Left lung (tissue), 10 donors: ENCODE measurements around the gene CCDC33. TPM values are rescaled to one million over a fixed set of nuclear protein-coding genes. Genes with fewer than 3 reads are reported as not detected.

Experiments used
- ATAC-seq: fragments of 200-7000 bp; cut with Tn5 transposase; one replicate; pipeline ENCODE4 v1.9.1; 2020; ENCODE audit warnings: moderate library complexity
- DNase-seq, 4 donors: peaks; one replicate each; pipeline ENCODE4 v3.0.0-alpha.2; 2013 to 2020
- H3K27ac ChIP-seq, 2 donors: fragments of 200-600 bp; sonication (generic) in 1 of 2; one replicate each; pipeline versions ENCODE4 v1.5.0 to v1.8.0; 2020 to 2021
- H3K27me3 ChIP-seq, 2 donors: fragments of 200-600 bp; sonication (generic) in 1 of 2; one replicate each; pipeline versions ENCODE4 v1.5.0 to v1.8.0; 2020 to 2021
- H3K36me3 ChIP-seq, 2 donors: fragments of 200-600 bp; sonication (generic) in 1 of 2; one replicate each; pipeline versions ENCODE4 v1.5.0 to v1.8.0; 2020 to 2021
- H3K4me1 ChIP-seq, 2 donors: fragments of 200-600 bp; one replicate each; pipeline ENCODE4 v1.8.0; 2021
- H3K4me3 ChIP-seq, 2 donors: fragments of 200-600 bp; sonication (generic) in 1 of 2; one replicate each; pipeline versions ENCODE4 v1.5.0 to v1.8.0; 2020 to 2021; ENCODE audit warnings: mild to moderate bottlenecking in 1 of 2
- H3K9me3 ChIP-seq, 2 donors: fragments of 200-600 bp; sonication (generic) in 1 of 2; one replicate each; pipeline versions ENCODE4 v1.5.0 to v1.8.0; 2020 to 2021
- CTCF ChIP-seq, 2 donors: fragments of 200-600 bp; sonication (generic) in 1 of 2; IDR thresholded peaks; one replicate each; pipeline versions ENCODE4 v1.5.0 to v1.8.0; 2021; ENCODE audit warnings: antibody characterized with exemption in 2 of 2
- intact Hi-C, 2 donors: fragments of 100-400 bp; cut with DNase I; formaldehyde crosslinking; loops; one replicate each; pipeline versions ENCODE4 v1.11.2 to v1.14.2; 2022
- polyA plus RNA-seq, 6 donors: library from polyadenylated mRNA; unstranded; fragments of 120-200 nt; gene quantifications; one replicate each; pipeline ENCODE4 v1.2.1, GENCODE V29; 2013; ENCODE audit not compliant: insufficient read length in 6 of 6
- total RNA-seq, 2 donors: library from RNA; stranded (reverse); fragmentation: NEBNext Ultra II Directional; extraction: Animal tissue kit (Norgen Biotek cat#: 25700); gene quantifications; one replicate each; pipeline ENCODE4 v1.2.1, GENCODE V29; 2021
- donor health status: DM: no; HTN: yes; CAD: no.
- donor health status: DM: no; HTN: no; CAD: no.

Gene CCDC33
- total and polyA plus RNA-seq, 8 donors: 1.00 to 3.2 (median 1.9) TPM; not detected in 1

DNA sequence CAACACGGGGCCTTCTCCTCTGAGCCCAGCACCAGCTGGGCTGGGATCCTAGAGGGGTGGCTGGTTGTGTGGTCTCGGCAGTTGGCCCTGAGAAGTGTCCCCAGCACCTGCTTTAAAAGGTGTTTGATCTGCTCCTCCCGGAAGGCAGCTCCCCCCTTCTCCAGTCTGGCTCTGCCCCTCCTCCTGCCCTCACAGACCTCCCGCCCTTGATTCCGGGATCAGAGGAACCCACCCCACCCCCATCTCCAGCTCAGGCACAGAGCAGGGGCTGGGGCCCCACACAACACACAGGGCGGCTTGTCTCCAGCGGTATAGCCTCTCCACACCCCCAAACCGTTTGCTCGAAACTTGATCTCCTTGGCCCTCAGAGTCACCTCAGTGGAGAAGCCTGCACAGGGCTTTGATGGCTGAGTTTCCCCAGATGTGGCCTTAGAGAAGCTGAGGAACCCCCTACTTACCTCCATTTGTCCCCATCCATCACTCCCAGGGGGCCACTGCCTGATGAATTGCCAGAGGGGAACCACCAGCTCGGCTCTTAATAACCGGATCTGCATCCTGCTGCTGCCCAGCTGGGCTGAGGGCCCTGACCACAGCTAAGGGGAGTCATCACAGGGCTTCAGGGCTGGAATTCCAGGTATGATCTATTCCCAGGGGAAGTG lies 27.1 kb upstream of the CCDC33 start:
- peak in 1 of 4 donors; percentile 36 for DNase-seq
- Histone ChIP-seq H3K4me1 (no peaks in the 10 kb centered on the region), H3K27me3 (peaks cover 0 to 10% of the 10 kb centered on the region in 2 donors), H3K4me3 (no peak overlapping the region), H3K9me3 (no peaks in the 10 kb centered on the region), H3K27ac (no peak overlapping the region), H3K36me3 (no peaks in the 10 kb centered on the region)
- no peak for TF ChIP-seq CTCF (IDR thresholded peaks at IDR 0.05)
- no peak for ATAC-seq
- intact Hi-C loops: no loop called here

DNA sequence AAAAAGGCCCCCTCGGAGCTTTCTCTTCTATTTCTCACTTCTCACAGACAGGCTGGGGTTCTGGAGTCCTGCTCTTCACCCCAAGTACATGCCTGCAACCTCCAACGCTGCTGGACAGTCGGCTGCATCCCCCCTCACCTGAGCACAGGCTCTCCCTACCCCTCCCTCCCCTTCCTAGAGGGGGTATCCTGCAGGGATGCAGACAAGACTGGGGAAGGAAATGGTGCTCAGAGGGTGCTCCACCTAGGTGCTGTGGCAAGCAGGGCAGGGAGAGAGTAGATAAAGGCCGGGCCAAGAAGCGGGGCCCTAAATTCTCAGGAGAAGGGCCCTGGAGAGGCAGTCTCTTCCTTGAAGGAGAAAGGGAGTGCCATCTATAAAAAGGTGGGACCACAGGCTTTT lies 26.6 kb upstream of the CCDC33 start:
- TF ChIP-seq CTCF (IDR thresholded peaks at IDR 0.05): no peak
- no peaks in the 10 kb centered on the region for H3K36me3 ChIP-seq
- no peak overlapping the region for H3K27ac ChIP-seq
- ATAC-seq: no peak
- no peaks in the 10 kb centered on the region for H3K4me1 ChIP-seq
- no peaks in the 10 kb centered on the region for H3K9me3 ChIP-seq
- DNase-seq: peak in 1 of 4 donors; percentile 2
- H3K4me3 ChIP-seq: no peak overlapping the region
- H3K27me3 ChIP-seq: peaks cover 0 to 10% of the 10 kb centered on the region in 2 donors
- intact Hi-C loops: no loop called here

DNA sequence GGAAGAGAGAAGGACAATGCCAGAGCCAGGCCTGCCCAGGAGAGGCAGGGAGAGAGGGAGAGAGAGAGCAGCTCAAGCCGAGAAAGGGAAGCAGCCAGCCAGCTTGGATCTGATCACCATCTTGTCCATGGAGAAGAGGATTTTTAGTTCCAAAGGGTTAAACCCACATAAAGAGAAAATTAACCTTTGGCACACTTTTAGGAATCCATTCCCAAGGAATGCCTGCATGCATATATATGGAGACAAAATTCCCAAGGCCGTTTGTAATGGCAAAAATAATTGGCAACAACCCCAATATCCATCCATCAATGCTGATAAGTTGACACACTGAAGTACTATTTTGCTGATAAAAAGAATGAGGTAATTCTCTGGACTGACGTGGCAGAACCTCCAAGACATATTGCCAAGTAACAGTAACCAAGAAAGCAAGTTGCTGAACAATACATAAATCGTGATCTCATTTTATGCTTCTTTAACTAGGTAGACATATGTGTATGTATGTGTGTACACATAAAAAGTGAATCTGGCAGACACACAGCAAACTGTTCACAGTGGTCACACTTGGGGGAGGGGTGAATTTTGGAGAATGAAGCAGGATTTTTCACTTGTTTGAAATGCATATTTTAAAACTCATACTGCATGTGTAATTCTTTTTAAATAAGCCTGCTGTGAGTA lies 26.0 kb upstream of the CCDC33 start:
- DNase-seq (peak in 1 of 4 donors; percentile 55), ATAC-seq (peak; percentile 12)
- no peaks in the 10 kb centered on the region for H3K36me3 ChIP-seq
- no peaks in the 10 kb centered on the region for H3K4me1 ChIP-seq
- no peak overlapping the region for H3K4me3 ChIP-seq
- no peak for TF ChIP-seq CTCF (IDR thresholded peaks at IDR 0.05)
- H3K27ac ChIP-seq: no peak overlapping the region
- H3K27me3 ChIP-seq: peaks cover 0 to 10% of the 10 kb centered on the region in 2 donors
- intact Hi-C loops: no loop called here
- H3K9me3 ChIP-seq: no peaks in the 10 kb centered on the region

- TF ChIP-seq CTCF (IDR thresholded peaks at IDR 0.05): no peak
- DNase-seq: no peak
- Histone ChIP-seq H3K36me3 (no peaks in the 10 kb centered on the region), H3K4me1 (no peaks in the 10 kb centered on the region), H3K27ac (no peak overlapping the region), H3K4me3 (no peak overlapping the region), H3K9me3 (no peaks in the 10 kb centered on the region), H3K27me3 (peaks cover 0 to 9% of the 10 kb centered on the region in 2 donors)
- no peak for ATAC-seq
- intact Hi-C loops: no loop called here
Measured at GRCh38 chr15:74210729-74211128, 25.4 kb upstream of the CCDC33 start.

DNA sequence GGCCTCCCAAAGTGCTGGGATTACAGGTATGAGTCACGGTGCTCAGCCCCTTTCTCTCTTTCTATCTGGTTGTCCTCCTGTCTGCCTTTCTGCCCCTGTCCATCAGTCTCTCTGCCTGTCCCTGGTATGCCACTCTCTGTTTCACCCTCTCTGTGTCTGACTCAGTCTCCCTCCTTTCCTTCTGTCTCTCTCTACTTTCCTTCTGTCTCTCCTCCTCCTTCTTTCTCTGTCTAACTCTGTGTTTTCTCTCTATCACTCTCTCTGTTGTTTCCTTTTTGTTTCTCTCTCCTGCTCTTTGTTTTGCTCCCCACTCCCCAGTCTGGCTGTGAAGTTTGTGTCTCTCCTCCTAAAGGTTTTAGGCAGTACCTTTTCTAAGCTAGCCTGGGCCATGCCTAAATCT lies 24.5 kb upstream of the CCDC33 start:
- TF ChIP-seq CTCF (IDR thresholded peaks at IDR 0.05): no peak
- Histone ChIP-seq H3K4me3 (no peak overlapping the region), H3K4me1 (no peaks in the 10 kb centered on the region), H3K27ac (no peak overlapping the region), H3K9me3 (no peaks in the 10 kb centered on the region), H3K36me3 (no peaks in the 10 kb centered on the region), H3K27me3 (peaks cover 0 to 5% of the 10 kb centered on the region in 2 donors)
- DNase-seq: no peak
- intact Hi-C loops: no loop called here
- no peak for ATAC-seq
